Suprapubic skin (tissue), 4 donors: Measurements from ENCODE around the gene MAGED4. TPM values are rescaled to one million over a fixed set of nuclear protein-coding genes. Genes with fewer than 3 reads are reported as not detected.
"Not testable (repeated sequence)": the region's sequence is repeated elsewhere in the genome, so short reads cannot be mapped to it uniquely, and the experiment has no call there.

Source experiments
- DNase-seq, 2 donors: peaks; one replicate each; pipeline ENCODE4 v3.0.0-alpha.2; 2019; ENCODE audit warnings: low spot score in 2 of 2
- H3K27ac ChIP-seq: fragments of 200-600 bp; sonication (generic); one replicate; pipeline ENCODE4 v1.5.1; 2019
- H3K27me3 ChIP-seq: fragments of 200-600 bp; sonication (generic); one replicate; pipeline ENCODE4 v1.5.1; 2019
- H3K36me3 ChIP-seq: fragments of 200-600 bp; sonication (generic); one replicate; pipeline ENCODE4 v1.5.1; 2019
- H3K4me1 ChIP-seq: fragments of 200-600 bp; sonication (generic); one replicate; pipeline ENCODE4 v1.5.1; 2019
- H3K4me3 ChIP-seq: fragments of 200-600 bp; sonication (generic); one replicate; pipeline ENCODE4 v1.5.1; 2019; ENCODE audit warnings: mild to moderate bottlenecking
- H3K9me3 ChIP-seq: fragments of 200-600 bp; sonication (generic); one replicate; pipeline ENCODE4 v1.5.1; 2019
- CTCF ChIP-seq, 2 donors: fragments of 200-600 bp in 1 of 2; fragments of 450-650 bp in 1 of 2; sonication (generic) in 1 of 2; IDR thresholded peaks; one replicate each; pipeline ENCODE4 v1.5.1; 2016 to 2019; ENCODE audit warnings: antibody characterized with exemption in 2 of 2, mild to moderate bottlenecking in 1 of 2, moderate library complexity in 1 of 2
- EP300 ChIP-seq: sonication (generic); formaldehyde crosslinking; IDR thresholded peaks from one replicate; pipeline ENCODE4 v1.6.1; 2017; ENCODE audit warnings: antibody characterized with exemption
- POLR2A ChIP-seq, 2 donors: fragments of 450-650 bp; IDR thresholded peaks; one replicate each; pipeline ENCODE4 v1.6.1; 2017; ENCODE audit warnings: antibody characterized with exemption in 2 of 2, mild to moderate bottlenecking in 2 of 2, moderate library complexity in 2 of 2
- POLR2AphosphoS5 ChIP-seq, 3 donors: sonication (generic); formaldehyde crosslinking; IDR thresholded peaks; one replicate each; pipeline ENCODE4 v1.6.1; 2017; ENCODE audit warnings: antibody characterized with exemption in 3 of 3
- WGBS: methylation state at CpG from one replicate; pipeline ENCODE4 v1.1.5; 2018; 5-methylcytosine and 5-hydroxymethylcytosine counted together
- total RNA-seq, 4 donors: library from RNA; depleted of rRNA; stranded (reverse); fragments of >200 nt; gene quantifications; one replicate each; pipeline ENCODE4 v1.1.0, GENCODE V29; 2016

The MAGED4 gene
- total RNA-seq, result 1 to 10 TPM in 1 of 4 donors, under 1 TPM in 3; 0.23 to 2.8 (median 0.75) TPM

GRCh38 chrX:52184440-52185077, at the start of gene MAGED4:
MAGED4 (plus strand) TSS chrX:52184888; CDS start chrX:52185923, 1,035 bp downstream.
- H3K36me3 ChIP-seq, H3K27ac ChIP-seq, H3K4me1 ChIP-seq, H3K9me3 ChIP-seq, H3K4me3 ChIP-seq, H3K27me3 ChIP-seq, DNase-seq: not testable (repeated sequence)
- WGBS, result no CpG with 5 or more reads among the region's 40 CpGs

GRCh38 chrX:52138830-52139544, 45.7 kb upstream of the MAGED4 start:
- H3K36me3 ChIP-seq, result no peaks in the 10 kb centered on the region
- no peak overlapping the region for H3K27ac ChIP-seq
- H3K4me1 ChIP-seq, result no peaks in the 10 kb centered on the region
- no peak overlapping the region for H3K4me3 ChIP-seq
- TF ChIP-seq CTCF (IDR thresholded peaks at IDR 0.05) (no peak), EP300 (no peak), POLR2AphosphoS5 (IDR thresholded peaks at IDR 0.05) (no peak), POLR2A (IDR thresholded peaks at IDR 0.05) (no peak)
- H3K9me3 ChIP-seq, result no peaks in the 10 kb centered on the region
- DNase-seq, result no peak
- 80% methylated on average over 1 of the region's 2 CpGs for WGBS
- no peaks in the 10 kb centered on the region for H3K27me3 ChIP-seq

GRCh38 chrX:52139545-52139895, 45.2 kb upstream of the MAGED4 start:
- Histone ChIP-seq H3K36me3 (no peaks in the 10 kb centered on the region), H3K4me3 (no peak overlapping the region), H3K9me3 (no peaks in the 10 kb centered on the region), H3K27me3 (no peaks in the 10 kb centered on the region), H3K4me1 (no peaks in the 10 kb centered on the region), H3K27ac (no peak overlapping the region)
- no peak for TF ChIP-seq POLR2A (IDR thresholded peaks at IDR 0.05)
- no peak for TF ChIP-seq POLR2AphosphoS5 (IDR thresholded peaks at IDR 0.05)
- TF ChIP-seq EP300, result no peak
- no peak for TF ChIP-seq CTCF (IDR thresholded peaks at IDR 0.05)
- DNase-seq, result no peak

- H3K27ac ChIP-seq, result no peak overlapping the region
- no peaks in the 10 kb centered on the region for H3K36me3 ChIP-seq
- no peak for TF ChIP-seq POLR2A (IDR thresholded peaks at IDR 0.05)
- no peak for TF ChIP-seq POLR2AphosphoS5 (IDR thresholded peaks at IDR 0.05)
- no peak for TF ChIP-seq CTCF (IDR thresholded peaks at IDR 0.05)
- TF ChIP-seq EP300, result no peak
- no peaks in the 10 kb centered on the region for H3K9me3 ChIP-seq
- 60% methylated on average over 1 of the region's 1 CpG for WGBS
- no peak overlapping the region for H3K4me3 ChIP-seq
- no peaks in the 10 kb centered on the region for H3K4me1 ChIP-seq
- no peaks in the 10 kb centered on the region for H3K27me3 ChIP-seq
- no peak for DNase-seq
Observed at GRCh38 chrX:52140020-52140419, 44.7 kb upstream of the MAGED4 start.

DNA sequence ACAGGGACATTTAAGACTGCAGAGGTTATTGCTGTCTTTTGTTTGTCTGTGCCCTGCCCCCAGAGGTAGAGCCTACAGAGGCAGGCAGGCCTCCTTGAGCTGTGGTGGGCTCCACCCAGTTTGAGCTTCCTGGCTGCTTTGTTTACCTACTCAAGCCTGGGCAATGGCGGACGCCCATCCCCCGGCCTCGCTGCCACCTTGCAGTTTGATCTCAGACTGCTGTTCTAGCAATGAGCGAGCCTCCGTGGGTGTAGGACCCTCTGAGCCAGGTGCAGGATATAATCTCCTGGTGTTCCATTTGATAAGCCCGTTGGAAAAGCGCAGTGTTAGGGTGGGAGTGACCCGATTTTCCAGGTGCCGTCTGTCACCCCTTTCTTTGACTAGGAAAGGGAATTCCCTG, 34.0 kb upstream of the MAGED4 start:
- H3K4me1 ChIP-seq, H3K36me3 ChIP-seq, H3K9me3 ChIP-seq, H3K27ac ChIP-seq, H3K4me3 ChIP-seq, DNase-seq, H3K27me3 ChIP-seq: not testable (repeated sequence)
- WGBS, result 86% methylated on average over 9 of the region's 10 CpGs

DNA sequence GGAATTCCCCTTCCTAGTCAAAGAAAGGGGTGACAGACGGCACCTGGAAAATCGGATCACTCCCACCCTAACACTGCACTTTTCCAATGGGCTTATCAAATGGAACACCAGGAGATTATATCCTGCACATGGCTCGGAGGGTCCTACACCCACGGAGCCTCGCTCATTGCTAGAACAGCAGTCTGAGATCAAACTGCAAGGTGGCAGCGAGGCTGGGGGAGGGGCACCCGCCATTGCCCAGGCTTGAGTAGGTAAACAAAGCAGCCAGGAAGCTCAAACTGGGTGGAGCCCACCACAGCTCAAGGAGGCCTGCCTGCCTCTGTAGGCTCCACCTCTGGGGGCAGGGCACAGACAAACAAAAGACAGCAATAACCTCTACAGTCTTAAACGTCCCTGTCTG, 24.5 kb upstream of the MAGED4 start:
- H3K9me3 ChIP-seq, H3K4me3 ChIP-seq, DNase-seq, H3K27ac ChIP-seq, H3K36me3 ChIP-seq, H3K4me1 ChIP-seq, H3K27me3 ChIP-seq: not testable (repeated sequence)
- WGBS, result 88% methylated on average over 8 of the region's 8 CpGs

DNA sequence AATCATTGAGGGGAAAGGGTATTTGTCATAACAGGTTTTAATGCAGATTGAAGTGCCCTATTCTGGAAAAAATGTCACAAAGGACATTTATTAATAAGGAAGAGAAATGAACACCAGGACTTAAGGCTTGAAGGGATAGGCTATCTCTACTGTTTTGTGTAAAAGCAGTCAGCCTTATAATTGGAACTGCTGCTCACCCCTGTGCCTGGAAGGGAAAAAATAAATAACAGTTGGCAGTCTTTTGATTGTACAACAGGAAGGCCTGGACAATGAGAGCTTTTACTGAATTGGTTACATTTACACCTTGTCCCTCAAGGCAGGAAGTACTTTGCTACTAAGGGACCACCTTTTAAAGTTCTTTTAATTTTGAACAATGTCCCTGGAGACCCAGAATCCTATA, 17.8 kb upstream of the MAGED4 start:
- Histone ChIP-seq H3K9me3 (no peaks in the 10 kb centered on the region), H3K27me3 (no peaks in the 10 kb centered on the region), H3K4me1 (no peaks in the 10 kb centered on the region), H3K4me3 (no peak overlapping the region), H3K27ac (no peak overlapping the region), H3K36me3 (no peaks in the 10 kb centered on the region)
- DNase-seq, result no peak
- TF ChIP-seq POLR2A (IDR thresholded peaks at IDR 0.05) (no peak), CTCF (IDR thresholded peaks at IDR 0.05) (no peak), POLR2AphosphoS5 (IDR thresholded peaks at IDR 0.05) (no peak), EP300 (no peak)

DNA sequence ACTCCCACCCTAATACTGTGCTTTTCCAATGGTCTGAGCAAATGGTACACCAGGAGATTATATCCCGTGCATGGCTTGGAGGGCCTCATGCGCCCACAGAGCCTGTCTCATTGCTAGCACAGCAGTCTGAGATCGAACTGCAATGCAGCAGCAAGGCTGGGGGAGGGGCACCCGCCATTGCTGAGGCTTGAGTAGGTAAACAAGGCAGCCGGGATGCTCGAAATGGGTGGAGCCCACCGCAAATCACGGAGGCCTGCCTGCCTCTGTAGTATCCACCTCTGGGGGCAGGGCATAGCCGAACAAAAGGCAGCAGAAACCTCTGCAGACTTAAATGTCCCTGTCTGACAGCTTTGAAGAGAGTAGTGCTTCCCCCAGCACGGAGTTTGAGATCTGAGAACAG, 13.6 kb upstream of the MAGED4 start:
- not testable (repeated sequence) for H3K9me3 ChIP-seq, H3K27me3 ChIP-seq, H3K4me3 ChIP-seq, H3K36me3 ChIP-seq, H3K27ac ChIP-seq, H3K4me1 ChIP-seq, DNase-seq
- 59% methylated on average over 4 of the region's 10 CpGs for WGBS

DNA sequence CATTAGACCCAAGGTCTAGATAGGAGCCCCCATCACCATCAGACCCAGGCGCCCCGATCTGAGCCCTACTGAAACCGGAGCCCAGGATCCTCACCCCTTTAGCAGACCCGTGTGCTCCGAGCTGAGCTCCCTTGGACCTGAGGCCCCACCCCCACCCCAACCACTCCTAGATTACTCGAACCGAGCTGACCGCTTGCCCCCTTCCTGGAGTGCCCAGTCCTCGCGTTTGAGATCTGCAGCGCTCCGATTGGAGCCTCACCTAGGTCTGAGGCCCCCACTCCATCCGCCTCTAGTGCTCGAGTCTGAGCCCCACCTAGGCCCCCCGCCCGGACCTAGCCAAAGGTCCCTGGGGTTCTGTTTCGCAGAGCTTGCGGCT, 378 bp downstream of the MAGED4 start:
- WGBS, result no CpG with 5 or more reads among the region's 18 CpGs
- H3K27ac ChIP-seq, H3K27me3 ChIP-seq, H3K36me3 ChIP-seq, H3K9me3 ChIP-seq, H3K4me1 ChIP-seq, H3K4me3 ChIP-seq, DNase-seq: not testable (repeated sequence)
